ENCODE data around the gene NPVF. TPM values are rescaled to one million over a fixed set of nuclear protein-coding genes. Genes with fewer than 3 reads are reported as not detected.

Gene NPVF
- not detected in 2 replicates for total RNA-seq (2021)
- long read RNA-seq, result 0 reads

GRCh38 chr7:25228386-25228785, at the start of gene NPVF:
NPVF (minus strand) TSS chr7:25228486; CDS start chr7:25228439, 47 bp downstream.
- Mint-ChIP-seq H3K27me3 (ENCODE audit: low read depth) (peaks cover 8% of the 10 kb centered on the region; the same call in 1 of the 2 replicates), H3K36me3 (ENCODE audit: insufficient read depth in 1 of 3, low read depth in 3 of 3) (no peaks in the 10 kb centered on the region), H3K4me1 (0 out of 4 replicates have a peak, but pooled peaks cover 0 to 5% of the 10 kb centered on the region in 2 experiments), H3K4me3 (no peak within 1 kb of the TSS), H3K27ac (no peak within 1 kb of the TSS), H3K9me3 (no peaks in the 10 kb centered on the region; a peak in 1 of 5 replicates)
- Histone ChIP-seq H3K4me2 (ENCODE audit: insufficient read depth, insufficient read length, low read length) (no peak within 1 kb of the TSS), H3K27me3 (ENCODE audit: insufficient read depth, low read length) (no peaks in the 10 kb centered on the region), H3K4me1 (ENCODE audit: insufficient read depth, low read length) (no peaks in the 10 kb centered on the region), H4K20me1 (ENCODE audit: control insufficient read depth, insufficient read depth, insufficient read length) (no peaks in the 10 kb centered on the region), H2BK12ac (ENCODE audit: insufficient read length, low read depth, low read length) (no peak within 1 kb of the TSS), H2BK5ac (ENCODE audit: insufficient read length, low read length) (no peak within 1 kb of the TSS), H3K23me2 (ENCODE audit: insufficient read length, low read depth, low read length, poor library complexity, severe bottlenecking) (no peaks in the 10 kb centered on the region), H2AFZ (ENCODE audit: low read length) (no peak within 1 kb of the TSS), H3K79me1 (ENCODE audit: insufficient read depth, low read depth, low read length, poor library complexity, severe bottlenecking) (no peaks in the 10 kb centered on the region), H2BK15ac (ENCODE audit: low read depth, low read length) (no peak within 1 kb of the TSS), H3K79me2 (ENCODE audit: insufficient read depth, low read length) (no peaks in the 10 kb centered on the region), H3K18ac (ENCODE audit: insufficient read length, low read depth, low read length) (no peak within 1 kb of the TSS), H2AK5ac (ENCODE audit: insufficient read length, low read length) (no peak within 1 kb of the TSS), H3T11ph (ENCODE audit: low read length) (no peak within 1 kb of the TSS), H4K8ac (replicated peaks; ENCODE audit: insufficient read length, low read depth, low read length) (no peak within 1 kb of the TSS), H3K27ac (ENCODE audit: insufficient read length, low read depth, low read length) (no peak within 1 kb of the TSS), H4K91ac (ENCODE audit: insufficient read length, low read depth, low read length) (no peak within 1 kb of the TSS), H3K9me3 (ENCODE audit: control insufficient read depth, low read depth, low read length) (no peaks in the 10 kb centered on the region), H4K5ac (ENCODE audit: insufficient read length, low read depth, low read length) (no peak within 1 kb of the TSS), H3K14ac (ENCODE audit: insufficient read depth, low read length) (no peak within 1 kb of the TSS), H2BK120ac (ENCODE audit: low read depth, low read length, poor library complexity, severe bottlenecking) (no peak within 1 kb of the TSS), H3K9ac (ENCODE audit: extremely low read depth, insufficient read length, low read length) (no peak within 1 kb of the TSS), H3K56ac (ENCODE audit: insufficient read length, low read depth, low read length) (no peak within 1 kb of the TSS), H3K4ac (ENCODE audit: low read depth, low read length) (no peak within 1 kb of the TSS), H3K23ac (ENCODE audit: insufficient read length, low read depth, low read length) (no peak within 1 kb of the TSS), H2BK20ac (ENCODE audit: low read depth, low read length, poor library complexity, severe bottlenecking) (no peak within 1 kb of the TSS)
- TF ChIP-seq CTCF (conservative IDR thresholded peaks at IDR 0.05), result no peak
- DNase-seq, result no peak
- WGBS (ENCODE audit: extremely low coverage, insufficient read length, low lambda C conversion rate), result no CpG with 5 or more reads among the region's 1 CpG
